GM12892 (cell line): ENCODE results near the gene IPMK.

Experiments
- POLR2A ChIP-seq: IDR thresholded peaks from 2 replicates; pipeline ENCODE4 v1.6.1; 2011; ENCODE audit warnings: low read depth, low read length, control low read depth
- POLR2AphosphoS5 ChIP-seq: IDR thresholded peaks from 2 replicates; pipeline ENCODE4 v1.6.1; 2011; ENCODE audit warnings: low read depth, low read length, control low read depth
- TAF1 ChIP-seq: IDR thresholded peaks from 2 replicates; pipeline ENCODE4 v1.6.1; 2011; ENCODE audit warnings: low read depth, mild to moderate bottlenecking, control low read depth, low read length, borderline replicate concordance

DNA sequence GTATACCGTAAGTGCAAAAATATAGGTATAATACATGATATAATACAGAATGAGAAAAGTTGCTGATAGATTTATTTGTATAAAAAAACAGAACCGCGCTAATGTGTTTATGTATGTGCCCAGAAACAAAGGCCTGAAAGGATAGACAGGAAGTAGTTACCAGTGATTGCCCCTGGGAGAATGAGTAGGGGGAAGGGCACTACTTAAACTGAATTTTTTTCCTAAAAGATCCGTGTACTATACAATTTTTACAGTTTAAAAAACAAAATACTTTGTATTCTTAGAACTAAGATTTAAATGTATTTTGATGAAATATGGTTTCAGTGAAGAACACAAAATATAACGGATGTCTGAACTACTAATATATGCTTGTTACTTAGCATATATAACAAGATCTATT is 2.9 kb downstream of the IPMK start:
- TF ChIP-seq POLR2AphosphoS5 (no peak), TAF1 (no peak), POLR2A (no peak)
